ENCODE data around the gene MMP1.

The MMP1 gene

DNA sequence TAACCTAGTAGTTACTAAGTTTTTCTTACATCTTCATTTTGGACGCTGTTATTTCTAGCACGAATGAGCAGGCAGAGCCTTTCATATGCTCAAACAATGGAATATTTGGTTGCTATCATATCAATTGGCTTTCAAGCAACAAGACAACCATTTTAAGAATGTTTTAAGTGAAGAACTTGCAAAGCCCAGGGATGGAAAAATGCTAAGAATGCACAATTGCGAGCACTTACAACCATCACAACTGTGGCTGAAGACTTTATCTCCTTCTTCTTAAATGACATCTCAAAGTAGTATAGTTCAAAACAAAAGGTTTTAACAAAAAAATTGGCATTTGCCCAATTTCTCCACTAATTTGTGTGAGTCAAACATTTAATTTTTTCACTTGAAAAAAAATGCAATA, 8.3 kb upstream of the MMP1 start:
- DNase-seq (ENCODE audit: low read depth) = no peak

DNA sequence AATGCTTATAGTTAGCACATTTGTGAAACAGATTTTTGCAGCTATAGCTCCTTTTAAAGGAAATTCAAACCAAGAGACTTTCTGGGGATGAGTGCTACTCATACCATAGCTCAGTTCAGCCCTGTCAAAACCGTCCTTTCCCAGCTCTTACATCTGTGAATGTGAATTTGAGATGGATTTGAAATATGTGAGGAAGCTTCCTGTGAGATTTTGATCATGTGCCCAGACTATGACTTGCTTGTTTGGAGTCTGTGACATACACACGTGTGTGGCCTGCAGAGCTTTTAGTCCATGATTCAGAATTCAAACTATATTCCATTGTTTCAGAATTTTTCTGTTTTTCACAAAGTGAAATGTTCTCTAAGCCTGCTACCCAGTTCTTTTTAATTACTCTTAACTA, 4.4 kb upstream of the MMP1 start:
- no peak for DNase-seq (ENCODE audit: low read depth)

DNA sequence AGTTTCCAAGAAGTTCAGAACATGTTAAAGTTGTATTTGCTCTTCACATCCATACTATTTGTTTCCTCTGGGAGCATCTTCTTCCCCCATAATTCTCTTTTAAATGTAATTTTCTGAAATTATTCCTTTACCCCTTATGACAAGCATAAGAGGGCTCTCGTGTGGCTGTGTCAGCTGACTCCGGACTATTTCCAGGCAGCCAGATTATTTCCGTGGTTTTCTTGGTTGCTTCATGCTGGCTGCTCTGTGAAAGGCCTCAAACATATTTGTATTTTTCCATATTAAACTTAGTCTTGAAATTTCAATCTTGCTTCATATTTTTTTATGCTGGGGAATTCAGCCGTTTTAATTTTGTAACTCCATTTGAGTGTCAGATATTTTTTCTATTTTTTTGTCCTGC, 2.8 kb upstream of the MMP1 start:
- no peak for DNase-seq (ENCODE audit: low read depth)

DNA sequence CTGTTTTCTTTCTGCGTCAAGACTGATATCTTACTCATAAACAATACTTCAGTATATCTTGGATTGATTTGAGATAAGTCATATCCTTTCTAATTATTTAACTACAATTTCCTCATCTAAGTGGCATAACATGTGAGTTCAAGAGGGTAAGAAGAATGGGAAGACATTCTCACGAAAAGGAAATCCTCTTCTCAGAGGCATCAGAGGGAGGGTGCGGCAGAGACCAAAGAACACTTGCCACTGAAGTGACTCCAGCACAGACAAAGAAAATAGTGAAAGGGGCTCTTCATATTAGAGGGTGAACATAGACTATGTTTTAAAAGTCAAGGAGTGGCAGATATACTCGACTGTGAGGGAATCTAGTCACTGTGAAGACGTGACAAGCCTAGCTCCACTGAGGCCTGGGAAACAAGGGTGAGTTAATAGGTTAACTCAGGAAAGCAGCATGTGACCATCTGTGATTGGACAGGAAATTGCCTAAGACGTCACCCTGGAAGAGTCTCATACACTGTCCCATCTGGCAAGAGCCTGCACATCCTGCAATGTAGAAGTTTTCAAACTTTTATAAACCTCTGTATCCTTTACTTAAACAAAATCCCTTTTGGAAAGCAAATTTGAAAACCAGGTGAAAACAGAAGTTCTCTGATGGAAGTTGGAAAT, 1.9 kb upstream of the MMP1 start:
- no peak for DNase-seq (ENCODE audit: low read depth)

DNA sequence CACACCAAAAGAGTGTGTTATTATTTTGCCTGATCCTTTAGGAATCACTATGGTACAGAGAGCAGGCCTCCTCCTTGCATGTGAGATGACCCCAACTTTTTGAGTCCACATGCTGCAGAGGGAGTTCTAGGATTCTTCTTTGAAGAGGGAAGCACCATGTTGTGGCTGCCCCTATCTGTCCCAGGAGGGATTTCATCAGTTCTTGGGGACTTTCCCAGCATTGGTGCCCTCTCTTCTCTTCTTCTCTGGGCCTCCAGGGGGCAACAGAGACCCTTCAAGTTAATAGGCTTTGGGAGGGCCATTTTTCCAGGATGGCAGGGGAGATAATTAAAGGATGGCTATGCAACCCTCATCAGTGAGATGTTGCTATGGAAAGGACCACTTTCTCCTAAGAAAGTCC, 3.6 kb downstream of the MMP1 start:
- DNase-seq (ENCODE audit: low read depth) = no peak

GRCh38 chr11:102793677-102794290, 4.2 kb downstream of the MMP1 start:
- DNase-seq (ENCODE audit: low read depth) = no peak

DNA sequence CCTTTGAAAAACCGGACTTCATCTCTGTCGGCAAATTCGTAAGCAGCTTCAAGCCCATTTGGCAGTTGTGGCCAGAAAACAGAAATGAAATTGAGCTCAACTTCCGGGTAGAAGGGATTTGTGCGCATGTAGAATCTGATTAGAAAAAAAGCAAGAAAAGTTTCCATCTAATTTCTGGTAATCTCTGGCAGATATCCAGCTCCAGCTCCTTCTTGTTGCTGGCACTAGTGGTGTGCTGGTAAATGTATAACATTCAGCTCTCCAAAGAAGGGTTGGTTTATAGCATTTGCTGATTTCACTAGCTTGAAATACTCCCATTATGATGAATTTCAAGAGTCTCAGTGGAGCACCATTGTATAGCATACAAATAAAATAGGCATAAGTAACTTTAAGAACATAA, 5.4 kb downstream of the MMP1 start:
- no peak for DNase-seq (ENCODE audit: low read depth)

DNA sequence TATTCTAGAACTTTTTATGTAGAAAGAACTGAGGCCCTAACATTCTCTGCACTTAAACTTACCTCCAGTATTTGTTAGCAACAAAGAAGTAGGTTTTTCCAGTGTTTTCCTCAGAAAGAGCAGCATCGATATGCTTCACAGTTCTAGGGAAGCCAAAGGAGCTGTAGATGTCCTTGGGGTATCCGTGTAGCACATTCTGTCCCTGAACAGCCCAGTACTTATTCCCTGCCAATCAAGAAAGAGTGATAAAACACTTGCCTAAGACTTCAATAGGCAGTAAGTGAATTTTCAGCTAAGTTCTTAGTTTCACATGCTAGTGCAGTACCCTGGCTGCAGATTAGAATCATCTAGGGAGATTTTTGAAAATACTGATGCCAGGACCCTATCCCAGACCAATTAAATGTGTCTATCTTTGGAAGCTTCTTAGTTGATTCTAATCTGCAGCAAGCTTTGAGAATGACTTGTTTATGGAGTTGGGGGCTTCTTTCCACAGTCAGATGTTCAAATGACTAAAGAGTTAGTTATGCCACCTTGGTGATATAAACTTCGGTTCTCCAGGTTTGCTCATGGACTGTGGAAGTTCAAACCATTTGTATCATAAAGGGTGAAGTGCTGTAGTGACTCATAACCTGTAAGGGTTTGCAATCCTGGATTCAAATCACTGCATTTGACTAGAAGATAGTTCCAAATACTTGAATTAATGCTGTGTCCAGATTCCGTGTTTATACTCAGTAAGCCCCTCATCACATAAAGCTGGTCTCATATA, 6.5 kb downstream of the MMP1 start:
- no peak for DNase-seq (ENCODE audit: low read depth)

DNA sequence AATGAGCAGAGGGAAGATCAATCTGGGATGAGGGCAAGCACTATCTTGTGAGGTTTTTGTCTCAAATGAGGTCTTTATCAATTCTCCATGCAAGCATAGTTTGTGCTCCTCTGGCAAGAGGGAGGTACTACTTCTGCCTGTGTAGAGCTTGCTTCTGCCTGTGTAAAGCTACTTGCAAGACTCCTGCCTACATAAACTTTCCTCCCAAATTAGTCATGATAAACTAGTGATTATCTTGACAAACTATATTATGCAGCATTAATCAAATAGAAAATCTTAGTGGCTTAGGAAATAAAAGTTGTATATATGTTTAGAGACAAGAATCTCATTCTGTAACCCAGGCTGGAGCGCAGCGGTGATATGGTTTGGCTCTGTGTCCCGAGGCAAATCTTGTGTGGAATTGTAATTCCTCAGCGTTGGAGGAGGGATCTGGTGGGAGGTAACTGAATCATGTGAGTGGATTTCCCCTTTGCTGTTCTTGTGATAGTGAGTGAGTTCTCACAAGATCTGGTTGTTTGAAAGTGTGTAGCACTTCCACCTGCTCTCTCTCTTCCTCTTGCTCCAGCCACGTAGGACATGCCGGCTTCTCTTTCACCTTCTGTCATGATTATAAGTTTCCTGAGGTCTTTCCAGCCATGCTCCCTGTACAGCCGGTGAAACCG, 9.5 kb downstream of the MMP1 start:
- no peak for DNase-seq (ENCODE audit: low read depth)

DNA sequence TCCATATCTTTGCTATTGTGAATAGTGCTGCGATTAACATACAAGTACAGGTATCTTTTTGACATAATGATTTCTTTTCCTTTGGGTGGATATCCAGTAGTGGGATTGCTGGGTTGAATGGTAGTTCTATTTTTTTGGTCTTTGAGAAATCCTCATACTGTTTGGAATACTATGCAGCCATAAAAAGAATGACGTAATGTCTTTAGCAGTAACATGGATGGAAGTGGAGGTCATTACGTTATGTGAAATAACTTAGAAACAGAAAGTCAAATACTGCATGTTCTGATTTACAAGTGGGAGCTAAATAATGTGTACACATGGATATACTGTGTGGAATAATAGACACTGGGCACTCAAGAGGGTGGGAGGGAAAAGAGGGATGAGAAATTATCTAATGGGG, 13.6 kb downstream of the MMP1 start:
- no peak for DNase-seq (ENCODE audit: low read depth)

- no peak for DNase-seq (ENCODE audit: low read depth)
Observed at GRCh38 chr11:102783720-102784119, 14.2 kb downstream of the MMP1 start.

DNA sequence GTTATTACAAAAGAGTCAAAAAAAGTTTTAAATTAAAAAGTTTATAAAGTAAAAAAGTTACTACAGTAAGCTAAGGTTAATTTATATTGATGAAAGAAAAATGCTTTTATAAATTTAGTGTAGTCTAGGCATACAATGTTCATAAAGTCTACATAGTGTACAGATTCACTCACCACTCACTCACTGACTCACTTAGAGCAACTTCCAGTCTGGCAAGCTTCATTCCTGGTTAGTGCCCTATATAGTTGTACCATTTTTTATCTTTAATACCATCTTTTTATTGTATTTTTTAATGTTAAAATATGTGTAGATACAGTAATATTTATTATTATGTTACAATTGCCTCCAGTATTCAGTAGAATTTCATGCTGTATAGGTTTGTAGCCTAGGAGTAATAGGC, 14.9 kb downstream of the MMP1 start:
- no peak for DNase-seq (ENCODE audit: low read depth)

- no peak for DNase-seq (ENCODE audit: low read depth)
Observed at GRCh38 chr11:102781676-102782075, 16.3 kb downstream of the MMP1 start.

DNA sequence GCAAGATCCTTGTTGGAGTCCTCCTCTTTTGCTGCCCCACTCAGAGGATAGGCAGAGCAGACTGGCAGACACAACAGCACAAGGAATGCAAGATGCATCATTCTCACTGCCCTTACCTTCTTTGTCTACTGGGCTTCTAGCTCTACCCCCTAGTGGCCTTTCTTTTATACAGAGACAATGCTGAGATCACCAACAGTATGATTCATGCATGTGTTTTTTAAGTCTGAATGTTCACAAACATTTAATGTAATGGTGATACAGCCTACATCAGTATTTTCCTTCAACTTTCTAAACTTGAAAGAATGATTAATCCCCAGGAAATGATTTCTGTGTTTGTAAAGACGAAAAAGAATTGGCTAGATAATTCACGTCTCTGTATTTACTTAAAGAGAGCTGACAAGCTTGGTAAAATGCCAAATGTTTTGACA, 17.5 kb downstream of the MMP1 start, which contains the start of gene MMP10:
TSS of gene MMP10 (minus strand) at position 138 of the 428 bp plus-strand sequence. CDS start at position 101, 37 bp downstream.
- no peak for DNase-seq (ENCODE audit: low read depth)

GRCh38 chr11:102776454-102776853, 21.5 kb downstream of the MMP1 start:
- DNase-seq (ENCODE audit: low read depth) = no peak

GRCh38 chr11:102773386-102773785, 24.6 kb downstream of the MMP1 start:
- no peak for DNase-seq (ENCODE audit: low read depth)

- DNase-seq (ENCODE audit: low read depth) = no peak
Observed at GRCh38 chr11:102771351-102771750, 26.6 kb downstream of the MMP1 start.

GRCh38 chr11:102770191-102770590, 27.8 kb downstream of the MMP1 start:
- no peak for DNase-seq (ENCODE audit: low read depth)

GRCh38 chr11:102767800-102768199, 30.2 kb downstream of the MMP1 start:
- no peak for DNase-seq (ENCODE audit: low read depth)

- DNase-seq (ENCODE audit: low read depth) = no peak
Observed at GRCh38 chr11:102763440-102763839, 34.5 kb downstream of the MMP1 start.

GRCh38 chr11:102762361-102762767, 35.6 kb downstream of the MMP1 start:
- DNase-seq (ENCODE audit: low read depth) = no peak

DNA sequence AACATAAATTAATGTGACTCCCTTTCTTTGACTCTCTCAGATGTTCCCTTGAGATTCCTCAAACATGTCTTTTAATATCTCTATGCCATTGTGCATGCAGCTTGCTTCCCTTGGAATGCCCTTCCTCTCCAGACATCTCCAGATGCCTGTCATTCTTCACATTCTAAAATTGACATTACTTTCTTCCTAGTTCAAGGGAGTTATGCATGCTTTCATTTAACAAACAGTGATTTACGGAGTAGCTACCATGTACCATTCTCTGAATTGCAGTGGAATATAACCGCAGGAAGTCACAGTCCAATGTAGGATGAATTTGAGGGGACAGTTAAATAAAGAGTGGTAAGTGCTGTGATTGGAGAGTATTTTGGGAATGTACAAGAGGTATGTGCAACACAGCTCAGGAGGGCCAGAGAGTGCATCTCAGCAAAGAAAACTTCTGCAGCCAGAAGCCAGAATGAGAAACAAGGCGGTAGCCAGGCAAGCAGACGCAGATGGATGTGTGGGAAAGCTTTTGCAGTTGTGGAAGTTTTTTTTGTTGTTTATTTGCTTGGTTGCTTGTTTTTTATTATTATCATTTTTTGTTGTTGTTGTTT, 36.2 kb downstream of the MMP1 start:
- DNase-seq (ENCODE audit: low read depth) = no peak

Data from stimulated activated CD8-positive, alpha-beta memory T cell treated with anti-CD3 and anti-CD28 coated beads, Interleukin-15, amount 100 ng/mL, for 24 hours (primary cell).